ENCODE measurements around the gene KDM4B. TPM values are rescaled to one million over a fixed set of nuclear protein-coding genes. Genes with fewer than 3 reads are reported as not detected.

The KDM4B gene
- total and polyA plus RNA-seq, 5 donors, result 18.8 to 37.5 (median 26.6) TPM

DNA sequence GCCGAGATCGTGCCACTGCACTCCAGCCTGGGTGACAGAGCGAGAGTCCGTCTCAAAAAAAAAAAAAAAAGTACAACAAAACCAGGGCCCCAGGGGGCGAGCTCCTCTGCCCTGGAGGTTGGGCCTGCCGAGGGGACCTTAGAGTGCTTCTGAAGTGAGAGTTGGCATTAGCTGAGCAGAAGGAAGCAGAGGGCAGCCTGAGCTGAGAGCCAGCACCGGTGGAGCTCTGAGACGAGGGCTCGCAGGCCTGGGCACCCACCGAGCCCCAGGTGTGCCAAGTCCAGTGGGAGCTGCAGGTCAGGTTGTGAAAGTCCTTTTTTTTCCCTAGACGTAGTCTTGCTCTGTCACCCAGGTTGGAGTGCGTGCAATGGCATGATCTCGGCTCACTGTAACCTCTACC lies 46.0 kb downstream of the KDM4B start:
- no peak for ATAC-seq
- DNase-seq, result peak in 1 of 3 donors; percentile 33
- Histone ChIP-seq H3K9me3 (ENCODE audit: control insufficient read depth, low read length) (no peaks in the 10 kb centered on the region), H3K4me3 (ENCODE audit: low read length) (no peak overlapping the region), H3K27me3 (ENCODE audit: control insufficient read depth, insufficient read depth) (no peaks in the 10 kb centered on the region), H3K27ac (ENCODE audit: low read length) (no peak overlapping the region), H3K4me1 (ENCODE audit: control insufficient read depth, insufficient read depth, low read length) (peaks cover 6% of the 10 kb centered on the region)
- intact Hi-C loops (cut with DNase I), result no loop called here
- 94% methylated on average over 13 of the region's 13 CpGs for WGBS

GRCh38 chr19:5016268-5016667 lies 47.4 kb downstream of the KDM4B start:
- intact Hi-C loops (cut with DNase I), result no loop called here
- H3K4me1 ChIP-seq (ENCODE audit: control insufficient read depth, insufficient read depth, low read length), result peaks cover 6% of the 10 kb centered on the region

DNA sequence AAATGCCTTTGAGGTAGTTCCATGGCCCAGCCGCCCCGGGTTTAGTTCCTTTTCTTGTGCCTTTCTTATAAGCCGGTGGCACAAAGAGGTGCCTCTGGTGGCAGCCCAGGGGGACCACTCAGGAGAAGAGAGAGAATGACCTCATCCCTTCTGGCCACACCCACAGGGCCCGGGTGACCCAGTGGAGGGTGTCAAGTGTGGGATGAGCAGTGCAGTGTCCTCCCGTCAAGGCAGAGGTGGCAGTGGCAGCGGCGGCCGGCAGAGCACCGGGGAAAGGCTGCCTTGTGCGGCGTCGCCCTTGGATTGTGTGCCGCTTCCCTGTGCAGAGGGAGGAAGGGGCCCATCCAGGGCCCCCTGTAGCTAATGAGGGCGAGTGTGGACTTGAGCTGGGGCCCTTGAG lies 47.9 kb downstream of the KDM4B start:
- no peak overlapping the region for H3K27ac ChIP-seq (ENCODE audit: low read length)
- H3K9me3 ChIP-seq (ENCODE audit: control insufficient read depth, low read length), result no peaks in the 10 kb centered on the region
- DNase-seq (peak in 1 of 3 donors; percentile 35), ATAC-seq (no peak)
- WGBS, result 91% methylated on average over 14 of the region's 14 CpGs
- H3K4me3 ChIP-seq (ENCODE audit: low read length), result no peak overlapping the region
- H3K27me3 ChIP-seq (ENCODE audit: control insufficient read depth, insufficient read depth), result no peaks in the 10 kb centered on the region
- intact Hi-C loops (cut with DNase I), result no loop called here
- peaks cover 6% of the 10 kb centered on the region for H3K4me1 ChIP-seq (ENCODE audit: control insufficient read depth, insufficient read depth, low read length)

More at GRCh38 chr19:5016268-5016667, 47.4 kb downstream of the KDM4B start:
- ATAC-seq (no peak), DNase-seq (peak in 1 of 3 donors; percentile 31)
- Histone ChIP-seq H3K27me3 (ENCODE audit: control insufficient read depth, insufficient read depth) (no peaks in the 10 kb centered on the region), H3K9me3 (ENCODE audit: control insufficient read depth, low read length) (no peaks in the 10 kb centered on the region), H3K4me3 (ENCODE audit: low read length) (no peak overlapping the region), H3K27ac (ENCODE audit: low read length) (no peak overlapping the region)
- 91% methylated on average over 16 of the region's 16 CpGs for WGBS

- peaks cover 6% of the 10 kb centered on the region for H3K4me1 ChIP-seq (ENCODE audit: control insufficient read depth, insufficient read depth, low read length)
- ATAC-seq, result no peak
- no peak overlapping the region for H3K4me3 ChIP-seq (ENCODE audit: low read length)
- H3K9me3 ChIP-seq (ENCODE audit: control insufficient read depth, low read length), result no peaks in the 10 kb centered on the region
- peak in 1 of 3 donors; percentile 1 for DNase-seq
- intact Hi-C loops (cut with DNase I), result no loop called here
- 91% methylated on average over 5 of the region's 5 CpGs for WGBS
- H3K27me3 ChIP-seq (ENCODE audit: control insufficient read depth, insufficient read depth), result no peaks in the 10 kb centered on the region
- H3K27ac ChIP-seq (ENCODE audit: low read length), result no peak overlapping the region
These were observed 48.3 kb downstream of the KDM4B start for GRCh38 chr19:5017235-5017634.

DNA sequence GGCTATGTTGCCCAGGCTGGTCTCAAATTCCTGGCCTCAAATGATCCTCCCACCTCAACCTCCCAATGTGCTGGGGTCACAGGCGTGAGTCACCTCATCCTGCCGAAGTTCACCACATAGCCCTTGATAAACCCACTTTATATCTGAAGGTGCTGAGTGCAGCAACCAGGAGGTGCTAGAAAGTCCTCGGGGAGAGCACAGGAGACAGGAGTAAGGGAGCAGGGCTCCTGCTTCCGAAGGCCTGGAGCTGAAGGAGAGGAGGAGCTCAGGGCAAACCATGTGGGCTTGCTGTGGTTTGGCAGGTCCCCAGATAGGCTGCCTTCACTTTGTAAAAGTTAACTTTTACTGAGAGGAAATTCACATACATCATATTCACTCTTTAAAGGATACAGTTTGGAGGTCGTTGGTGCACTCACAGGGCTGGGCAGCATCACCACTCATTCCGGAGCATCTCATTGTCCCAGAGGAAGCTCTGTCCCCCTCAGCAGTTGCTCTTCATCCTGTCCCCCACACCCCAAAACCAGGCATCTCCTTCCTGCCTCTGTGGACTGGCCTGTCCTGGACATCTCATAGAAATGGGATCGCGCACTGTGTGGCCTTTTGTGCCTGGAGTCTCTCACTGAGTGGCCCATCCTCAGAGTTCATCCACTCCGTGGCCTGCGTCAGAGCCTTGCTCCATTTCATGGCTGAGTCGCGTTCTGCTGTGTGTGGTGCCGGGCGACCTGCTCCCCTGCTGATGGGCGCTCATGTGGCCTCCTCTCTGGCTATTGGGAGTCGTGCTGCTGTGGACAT lies 49.5 kb downstream of the KDM4B start:
- WGBS, result 78% methylated on average over 16 of the region's 16 CpGs
- Histone ChIP-seq H3K4me3 (ENCODE audit: low read length) (no peak overlapping the region), H3K27ac (ENCODE audit: low read length) (no peak overlapping the region), H3K4me1 (ENCODE audit: control insufficient read depth, insufficient read depth, low read length) (peaks cover 2% of the 10 kb centered on the region), H3K9me3 (ENCODE audit: control insufficient read depth, low read length) (no peaks in the 10 kb centered on the region), H3K27me3 (ENCODE audit: control insufficient read depth, insufficient read depth) (no peaks in the 10 kb centered on the region)
- ATAC-seq, result no peak
- peak in 2 of 3 donors; percentile 22 to 30 for DNase-seq
- intact Hi-C loops (cut with DNase I), result no loop called here

GRCh38 chr19:5020368-5020767 lies 51.5 kb downstream of the KDM4B start:
- intact Hi-C loops (cut with DNase I), result no loop called here
- WGBS, result 86% methylated on average over 21 of the region's 21 CpGs
- no peaks in the 10 kb centered on the region for H3K4me1 ChIP-seq (ENCODE audit: control insufficient read depth, insufficient read depth, low read length)

DNA sequence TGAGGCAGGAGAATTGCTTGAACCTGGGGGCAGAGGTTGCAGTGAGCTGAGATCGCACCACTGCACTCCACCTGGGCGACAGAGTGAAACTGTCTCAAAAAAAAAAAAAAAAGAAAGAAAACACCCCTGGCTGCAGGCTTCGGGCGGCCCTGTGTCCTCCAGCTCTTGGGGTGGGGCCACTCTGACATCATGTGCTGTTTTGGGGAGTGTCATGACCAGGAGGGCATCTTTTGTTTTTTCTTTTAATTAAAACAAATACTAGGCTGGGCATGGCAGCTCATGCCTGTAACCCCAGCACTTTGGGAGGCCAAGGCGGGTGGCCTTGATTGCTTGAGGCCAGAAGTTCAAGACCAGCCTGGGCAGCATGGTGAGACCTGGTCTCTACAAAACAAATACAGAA lies 52.1 kb downstream of the KDM4B start:
- ATAC-seq (no peak), DNase-seq (peak in 2 of 3 donors; percentile 10 to 41)
- WGBS, result 88% methylated on average over 5 of the region's 5 CpGs
- Histone ChIP-seq H3K4me1 (ENCODE audit: control insufficient read depth, insufficient read depth, low read length) (no peaks in the 10 kb centered on the region), H3K4me3 (ENCODE audit: low read length) (no peak overlapping the region), H3K27ac (ENCODE audit: low read length) (no peak overlapping the region), H3K9me3 (ENCODE audit: control insufficient read depth, low read length) (no peaks in the 10 kb centered on the region), H3K27me3 (ENCODE audit: control insufficient read depth, insufficient read depth) (no peaks in the 10 kb centered on the region)
- intact Hi-C loops (cut with DNase I), result no loop called here

More at GRCh38 chr19:5020368-5020767, 51.5 kb downstream of the KDM4B start:
- ATAC-seq (no peak), DNase-seq (peak in 2 of 3 donors; percentile 4 to 41)
- H3K9me3 ChIP-seq (ENCODE audit: control insufficient read depth, low read length), result no peaks in the 10 kb centered on the region
- H3K27me3 ChIP-seq (ENCODE audit: control insufficient read depth, insufficient read depth), result no peaks in the 10 kb centered on the region
- no peak overlapping the region for H3K4me3 ChIP-seq (ENCODE audit: low read length)
- H3K27ac ChIP-seq (ENCODE audit: low read length), result no peak overlapping the region

DNA sequence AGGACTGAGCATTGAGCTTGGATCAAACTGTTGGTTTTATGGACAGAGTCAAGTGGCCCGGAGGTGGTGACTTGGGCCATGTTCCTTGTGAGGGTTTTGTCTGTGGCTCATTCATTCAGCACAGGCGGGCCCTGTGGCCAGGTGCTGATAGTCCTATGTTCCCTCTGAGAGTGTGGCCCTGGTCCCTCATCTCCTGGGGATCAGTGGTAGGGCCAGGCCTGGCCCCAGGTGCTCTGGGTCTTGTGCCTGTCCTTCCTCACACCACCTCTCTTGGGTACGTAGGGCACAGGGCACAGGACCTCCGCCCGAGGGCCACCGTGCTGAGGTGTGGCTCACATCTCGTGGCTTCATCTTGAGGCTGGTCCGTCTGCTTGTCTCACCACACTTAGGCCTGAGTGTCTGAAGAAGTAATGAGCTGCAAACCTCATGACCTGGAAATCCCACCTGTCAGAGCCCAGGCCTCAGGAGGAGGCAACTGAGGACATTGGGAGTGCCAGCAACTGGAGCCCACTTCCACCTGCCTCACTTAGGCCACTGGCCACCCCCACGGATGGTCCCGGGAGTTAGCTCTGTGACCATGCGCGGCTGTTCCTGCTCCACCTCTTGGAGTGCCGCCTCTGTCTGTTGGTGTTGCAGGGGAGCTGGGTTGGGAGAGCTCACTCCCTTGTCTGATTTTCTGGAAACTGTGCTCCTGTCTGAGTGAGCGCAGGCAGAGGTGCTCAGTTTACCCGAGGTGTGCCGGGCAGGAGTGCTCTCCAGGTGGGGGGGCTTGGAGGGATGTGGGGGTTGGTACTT lies 53.4 kb downstream of the KDM4B start:
- Histone ChIP-seq H3K27me3 (ENCODE audit: control insufficient read depth, insufficient read depth) (no peaks in the 10 kb centered on the region), H3K4me3 (ENCODE audit: low read length) (no peak overlapping the region), H3K27ac (ENCODE audit: low read length) (no peak overlapping the region), H3K9me3 (ENCODE audit: control insufficient read depth, low read length) (no peaks in the 10 kb centered on the region), H3K4me1 (ENCODE audit: control insufficient read depth, insufficient read depth, low read length) (no peaks in the 10 kb centered on the region)
- DNase-seq (peak in 1 of 3 donors; percentile 45), ATAC-seq (no peak)
- 86% methylated on average over 16 of the region's 16 CpGs for WGBS
- intact Hi-C loops (cut with DNase I), result no loop called here

DNA sequence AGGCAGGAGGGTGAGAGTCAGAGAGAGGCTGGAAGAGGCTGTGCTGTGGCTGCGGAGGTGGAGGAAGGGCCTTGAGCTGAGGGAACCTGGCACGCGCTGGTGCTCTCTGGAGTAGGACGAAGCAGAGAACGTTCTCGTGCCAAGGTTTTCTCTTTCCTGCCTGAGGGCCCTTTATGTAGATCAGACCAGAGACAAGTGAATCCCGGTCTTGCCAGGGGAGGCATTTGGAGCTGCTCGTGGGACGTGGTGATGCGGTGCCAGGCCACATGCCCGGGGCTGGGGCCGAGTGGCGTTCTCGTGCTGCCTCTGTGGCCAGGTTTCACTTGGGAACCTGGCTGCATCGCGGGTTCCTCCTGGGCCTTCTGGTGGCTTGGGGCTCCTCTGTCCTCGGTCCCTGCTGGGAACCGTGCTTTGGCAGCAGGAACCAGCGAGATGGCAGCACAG lies 54.2 kb downstream of the KDM4B start:
- peak in 1 of 3 donors; percentile 79 for DNase-seq
- H3K27ac ChIP-seq (ENCODE audit: low read length), result no peak overlapping the region
- no peaks in the 10 kb centered on the region for H3K4me1 ChIP-seq (ENCODE audit: control insufficient read depth, insufficient read depth, low read length)
- H3K9me3 ChIP-seq (ENCODE audit: control insufficient read depth, low read length), result no peaks in the 10 kb centered on the region
- WGBS, result 67% methylated on average over 19 of the region's 19 CpGs
- no peaks in the 10 kb centered on the region for H3K27me3 ChIP-seq (ENCODE audit: control insufficient read depth, insufficient read depth)
- ATAC-seq, result peak in 1 of 2 donors; percentile 35
- intact Hi-C loops (cut with DNase I), result no loop called here
- no peak overlapping the region for H3K4me3 ChIP-seq (ENCODE audit: low read length)

- intact Hi-C loops (cut with DNase I), result no loop called here
- Histone ChIP-seq H3K27ac (ENCODE audit: low read length) (no peak overlapping the region), H3K4me3 (ENCODE audit: low read length) (no peak overlapping the region), H3K9me3 (ENCODE audit: control insufficient read depth, low read length) (no peaks in the 10 kb centered on the region), H3K4me1 (ENCODE audit: control insufficient read depth, insufficient read depth, low read length) (peaks cover 2% of the 10 kb centered on the region), H3K27me3 (ENCODE audit: control insufficient read depth, insufficient read depth) (no peaks in the 10 kb centered on the region)
- WGBS, result 60% methylated on average over 10 of the region's 10 CpGs
- DNase-seq, result peak in 2 of 3 donors; percentile 52 to 53
- ATAC-seq, result peak; percentile 17 to 27
These were observed 55.4 kb downstream of the KDM4B start for GRCh38 chr19:5024282-5024681.

- WGBS, result 89% methylated on average over 10 of the region's 10 CpGs
- intact Hi-C loops (cut with DNase I), result loop anchor here in 1 of 4 donors (5.0 kb wide), 1 partner anchor 38 kb away; no protein-coding TSS in a partner anchor
- Histone ChIP-seq H3K27me3 (ENCODE audit: control insufficient read depth, insufficient read depth) (no peaks in the 10 kb centered on the region), H3K27ac (ENCODE audit: low read length) (no peak overlapping the region), H3K9me3 (ENCODE audit: control insufficient read depth, low read length) (no peaks in the 10 kb centered on the region), H3K4me1 (ENCODE audit: control insufficient read depth, insufficient read depth, low read length) (peaks cover 2% of the 10 kb centered on the region), H3K4me3 (ENCODE audit: low read length) (no peak overlapping the region)
- ATAC-seq (no peak), DNase-seq (peak in 1 of 3 donors; percentile 3)
These were observed 56.1 kb downstream of the KDM4B start for GRCh38 chr19:5025027-5025426.
